Activated gamma-delta T cell (primary cell): ENCODE measurements around the gene CD96.

Experiments
- DNase-seq: peaks from one replicate; lab custom pipeline; 2025; lab: John Stamatoyannopoulos, UW

The CD96 gene

DNA sequence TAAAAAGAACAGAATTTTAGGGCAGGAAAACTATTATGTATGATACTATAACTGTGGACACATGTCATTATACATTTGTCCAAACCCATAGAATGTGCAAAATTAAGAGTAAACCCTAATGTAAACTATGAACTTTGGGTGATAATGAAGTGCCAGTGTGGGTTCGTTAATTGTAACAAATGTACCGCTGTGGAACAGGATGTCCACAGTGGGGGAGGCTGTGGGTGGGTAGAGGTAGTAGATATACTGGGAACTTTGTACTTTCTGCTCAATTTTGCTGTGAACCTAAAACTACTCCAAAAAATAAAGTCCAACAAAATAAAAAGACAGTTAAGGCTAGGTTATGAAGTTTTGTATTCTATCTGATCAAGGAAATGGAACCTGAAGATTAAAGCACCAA lies 24.8 kb downstream of the CD96 start:
- no peak for DNase-seq

DNA sequence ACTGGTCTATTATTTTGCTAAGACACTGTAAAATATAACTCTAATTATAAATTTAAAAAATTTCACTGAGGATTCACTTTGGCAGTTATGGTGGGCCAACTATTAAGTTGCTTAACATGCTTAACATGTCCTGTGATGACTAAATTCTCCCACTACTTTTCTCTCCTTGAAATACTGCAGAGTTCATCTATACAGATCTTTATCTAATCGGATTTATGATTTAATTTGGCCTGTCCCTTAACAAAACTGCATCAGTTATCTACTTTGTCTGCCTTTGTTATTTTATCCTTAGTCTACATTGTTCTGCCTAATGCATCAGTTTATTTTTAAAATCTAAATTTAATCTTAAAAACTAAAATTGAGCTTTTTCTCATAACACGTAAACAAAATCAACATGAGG lies 26.4 kb downstream of the CD96 start:
- DNase-seq: no peak

DNA sequence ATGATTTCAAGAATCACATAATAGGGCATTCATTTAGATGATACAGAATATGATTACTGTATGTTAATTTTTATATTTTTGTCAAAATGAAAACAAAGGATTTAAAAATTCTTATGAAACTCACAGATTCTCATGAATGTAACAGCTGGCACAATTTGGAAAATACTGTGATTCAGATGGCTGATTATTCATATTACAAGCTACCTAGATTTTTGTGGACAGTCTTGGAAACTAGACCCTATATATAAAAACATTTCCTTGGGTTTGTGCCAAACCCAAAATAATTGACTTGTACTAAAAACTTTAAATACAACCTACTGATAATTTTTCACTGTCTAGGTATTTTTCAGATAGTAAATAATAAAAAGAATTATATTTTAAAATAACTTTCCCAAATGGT lies 26.9 kb downstream of the CD96 start:
- DNase-seq: no peak

DNA sequence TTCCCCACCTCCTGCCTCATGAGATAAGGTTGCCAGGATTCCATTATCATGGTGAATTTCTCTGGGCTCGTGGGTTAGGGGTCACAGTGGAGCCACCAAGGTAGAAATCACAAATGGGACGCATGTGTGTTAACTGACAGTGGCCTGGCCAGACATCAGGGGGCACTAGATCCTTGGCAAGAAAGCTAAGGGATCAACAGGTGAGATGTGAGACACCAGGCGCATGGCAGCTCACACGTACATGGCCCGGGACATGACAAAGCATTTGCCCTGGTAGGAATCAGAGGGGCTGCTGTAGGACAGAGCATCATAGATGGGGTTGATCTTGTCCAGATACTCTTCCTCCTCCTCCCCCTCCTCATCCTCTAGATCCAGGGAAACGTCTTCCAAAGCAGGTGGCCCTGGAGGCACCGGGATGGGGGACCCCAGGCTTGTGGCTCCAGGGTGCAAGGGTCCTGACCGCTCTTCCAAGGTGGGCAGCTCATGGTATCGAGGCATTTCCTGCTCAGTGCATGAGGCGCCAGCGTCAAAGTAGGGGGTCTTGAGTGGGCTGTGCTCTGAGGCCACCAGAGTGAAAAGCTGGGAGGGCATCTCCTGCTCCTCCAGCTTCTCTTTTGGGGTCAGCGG lies 28.5 kb downstream of the CD96 start:
- no peak for DNase-seq

DNA sequence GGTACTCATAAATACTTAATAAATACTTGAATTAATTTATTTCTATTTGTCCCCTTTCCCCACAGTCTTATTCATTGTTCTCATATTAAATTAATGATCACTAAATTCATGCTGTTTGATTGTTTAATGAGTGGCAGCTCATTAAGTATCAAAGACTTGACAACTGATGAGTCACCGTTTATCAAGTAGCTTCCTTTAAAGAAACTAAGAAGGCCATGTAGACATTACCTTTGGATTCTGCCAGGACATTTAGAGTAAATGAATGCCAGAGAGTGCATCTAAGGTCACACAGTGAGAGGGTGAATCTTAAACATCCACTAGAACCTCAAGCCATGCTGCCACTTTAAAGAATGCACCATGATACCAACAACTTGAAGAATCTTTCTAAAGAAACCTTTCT lies 29.3 kb downstream of the CD96 start:
- no peak for DNase-seq

DNA sequence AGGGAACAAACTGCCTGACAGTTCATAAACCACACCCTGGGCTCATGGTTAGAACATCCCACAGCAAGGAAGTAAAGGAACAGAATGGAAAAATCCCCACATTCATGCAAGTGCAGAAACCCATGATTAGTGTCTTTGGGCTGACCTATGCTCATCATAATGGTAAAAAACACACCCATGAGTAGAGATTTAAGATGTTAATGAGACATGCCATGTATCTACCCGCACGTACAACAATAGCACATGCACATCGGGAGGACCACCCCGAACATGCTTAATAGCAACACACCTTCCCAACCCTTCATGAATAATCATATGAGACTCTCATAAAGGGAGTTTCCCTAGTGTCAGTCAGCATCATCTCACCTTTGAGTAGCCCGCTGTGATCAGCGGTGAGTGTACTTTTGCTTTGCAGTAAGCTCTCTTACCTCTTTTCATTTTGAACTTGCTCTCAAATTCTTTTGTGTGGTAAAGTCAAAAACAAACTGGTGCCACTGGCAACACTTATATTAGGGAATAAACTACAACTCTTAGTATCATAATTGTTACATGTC lies 30.0 kb downstream of the CD96 start:
- no peak for DNase-seq

DNA sequence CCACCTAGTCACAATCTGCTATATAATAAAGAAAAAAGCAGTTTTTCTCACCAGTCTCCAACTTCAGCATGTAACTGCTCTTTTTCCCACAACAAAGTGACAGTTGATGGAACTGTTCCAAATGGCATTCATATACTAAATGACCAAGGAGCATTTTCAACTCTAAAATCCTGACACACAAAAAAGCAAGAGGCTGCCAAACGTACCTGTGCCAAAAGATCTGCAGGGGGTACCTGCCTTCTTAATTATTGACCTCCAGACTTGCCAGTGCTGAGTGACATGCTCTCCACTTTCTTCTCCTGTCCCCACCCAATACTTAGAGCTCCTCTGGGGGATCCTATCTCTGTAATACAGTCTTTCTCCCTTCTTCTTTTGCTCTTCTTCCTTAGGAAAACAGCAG lies 35.1 kb downstream of the CD96 start:
- DNase-seq: no peak

DNA sequence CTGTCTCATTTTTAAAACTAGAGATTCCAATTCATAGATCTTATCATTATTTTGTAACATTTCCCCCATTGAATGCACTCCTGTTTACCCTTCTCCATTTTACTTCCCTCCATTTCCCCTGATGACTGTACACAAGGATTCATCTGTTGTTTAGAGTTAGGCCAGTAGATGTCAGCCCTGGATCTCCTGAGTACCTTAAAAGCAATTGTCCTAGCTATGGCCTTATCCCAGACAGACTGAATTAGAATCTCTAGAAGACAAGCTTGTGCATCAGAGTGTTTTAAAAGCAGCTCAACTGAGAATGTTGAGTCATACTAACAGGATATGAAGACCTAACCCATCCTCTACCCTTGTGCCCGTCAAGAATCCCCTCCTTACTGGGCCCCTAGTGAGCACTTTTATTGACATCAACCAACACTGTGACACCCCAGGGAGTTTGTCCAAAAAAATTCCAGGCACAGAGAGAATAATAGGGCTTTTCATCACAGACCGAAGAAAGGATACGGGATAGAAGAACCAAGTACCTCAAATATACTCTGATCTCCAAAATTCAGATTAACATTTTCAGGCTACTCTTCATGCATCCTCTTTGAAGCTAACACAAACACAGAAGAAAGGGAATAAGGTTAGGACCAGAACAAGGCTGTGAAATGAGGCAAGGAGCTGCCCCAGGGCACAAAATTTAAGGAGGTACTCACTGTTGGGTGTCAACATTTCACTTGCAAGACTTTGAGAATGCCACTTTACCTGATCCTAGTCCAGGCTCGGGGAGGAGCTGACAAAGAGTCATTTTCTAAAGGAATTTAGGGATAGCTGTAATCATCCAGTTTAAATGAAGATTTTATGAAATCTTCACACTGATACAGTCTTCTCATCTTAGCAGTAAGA lies 36.0 kb downstream of the CD96 start:
- no peak for DNase-seq

DNA sequence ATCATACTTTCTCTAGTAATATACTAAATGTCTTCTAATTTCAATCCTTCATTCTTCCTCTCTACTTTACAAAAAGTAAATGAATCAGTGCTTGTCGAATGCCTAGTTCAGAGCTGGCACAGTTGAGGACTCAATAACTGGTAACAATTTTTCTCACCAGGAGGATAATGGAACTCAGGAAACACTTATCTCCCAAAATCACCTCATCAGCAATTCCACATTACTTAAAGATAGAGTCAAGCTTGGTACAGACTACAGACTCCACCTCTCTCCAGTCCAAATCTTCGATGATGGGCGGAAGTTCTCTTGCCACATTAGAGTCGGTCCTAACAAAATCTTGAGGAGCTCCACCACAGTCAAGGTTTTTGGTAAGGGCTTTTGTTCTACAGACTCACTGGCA lies 36.9 kb downstream of the CD96 start:
- no peak for DNase-seq

DNA sequence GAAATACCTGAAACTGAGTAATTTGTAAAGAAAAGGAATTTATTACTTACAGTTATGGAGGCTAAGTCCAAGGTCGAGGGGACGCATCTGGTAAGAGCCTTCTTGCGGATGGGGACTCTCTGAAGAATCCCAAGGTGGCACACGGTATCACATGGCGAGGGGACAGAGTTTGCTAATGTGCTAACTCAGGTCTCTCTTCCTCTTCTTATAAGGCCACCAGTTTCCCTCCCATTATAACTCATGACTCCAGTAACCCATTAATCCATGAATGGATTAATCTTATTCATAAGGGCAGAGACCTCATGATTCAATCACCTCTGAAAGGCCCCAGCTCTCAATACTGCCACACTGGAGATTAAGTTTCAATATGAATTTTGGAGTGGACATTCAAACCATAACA lies 37.5 kb downstream of the CD96 start:
- no peak for DNase-seq

DNA sequence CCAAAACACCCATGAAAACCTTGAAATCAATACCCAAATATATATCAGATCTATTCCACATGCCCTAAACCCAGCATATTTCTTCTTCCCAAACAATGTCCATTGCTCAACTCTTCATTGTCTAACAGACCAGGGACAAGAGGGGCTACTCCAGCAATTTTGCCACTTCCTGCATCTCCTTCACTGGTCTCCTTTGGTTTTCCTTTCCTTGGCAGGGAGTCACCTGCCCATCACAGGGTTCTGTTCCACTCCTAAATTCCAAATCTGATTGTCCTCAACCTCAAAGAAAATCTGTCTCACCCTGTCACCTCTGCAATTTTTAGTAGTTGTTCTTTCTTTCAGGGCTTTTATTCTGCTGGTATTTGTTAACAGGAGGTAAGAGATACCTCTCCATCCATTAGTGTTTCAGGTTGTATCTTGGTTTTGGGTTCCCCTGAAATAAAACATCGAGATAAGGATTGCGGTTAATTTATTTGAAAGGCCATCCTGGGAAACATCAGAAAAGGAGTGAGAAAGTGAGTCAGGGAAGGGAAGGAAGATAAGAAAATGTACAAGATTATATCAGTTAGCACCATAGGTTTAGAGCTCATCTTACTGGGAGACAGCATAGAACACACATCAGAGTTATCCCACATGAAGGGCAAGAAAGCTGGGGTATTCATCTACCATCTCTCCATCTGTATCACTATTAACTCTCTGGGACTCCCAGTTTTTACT lies 39.6 kb downstream of the CD96 start:
- DNase-seq: no peak

DNA sequence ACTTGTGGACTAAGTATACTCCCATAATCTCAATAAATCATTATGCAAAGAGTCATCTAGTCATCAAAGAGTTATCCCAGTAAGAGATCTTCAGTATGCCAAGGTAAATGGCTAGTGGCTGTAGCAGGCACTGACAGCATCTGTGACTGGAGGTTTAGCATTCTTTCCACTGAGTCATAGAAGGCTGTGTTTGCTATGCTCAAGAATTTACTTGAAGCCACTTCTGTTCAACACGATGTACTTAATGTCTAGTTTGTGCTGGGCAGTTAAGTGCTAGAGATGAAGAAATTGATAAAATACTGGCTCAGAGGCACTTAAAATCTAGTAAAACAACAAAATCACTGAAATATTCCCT lies 40.1 kb downstream of the CD96 start:
- no peak for DNase-seq

DNA sequence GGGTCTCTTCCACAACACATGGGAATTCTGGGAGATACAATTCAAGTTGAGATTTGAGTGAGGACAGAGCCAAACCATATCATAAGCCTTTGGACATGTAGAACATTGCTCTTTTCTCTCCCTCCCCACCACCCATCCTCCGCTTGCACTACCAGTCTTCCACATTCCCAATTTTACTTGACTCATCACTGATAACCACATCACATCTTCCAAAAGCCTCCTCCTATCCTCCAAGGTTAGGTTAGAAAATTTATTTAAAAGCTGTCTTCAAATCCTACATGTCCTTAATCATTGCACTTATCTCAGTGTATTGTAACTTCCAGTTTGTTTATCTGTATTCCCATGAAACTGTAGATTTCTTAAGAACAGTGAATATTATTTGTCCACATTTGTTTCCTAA lies 42.7 kb downstream of the CD96 start:
- DNase-seq: no peak

DNA sequence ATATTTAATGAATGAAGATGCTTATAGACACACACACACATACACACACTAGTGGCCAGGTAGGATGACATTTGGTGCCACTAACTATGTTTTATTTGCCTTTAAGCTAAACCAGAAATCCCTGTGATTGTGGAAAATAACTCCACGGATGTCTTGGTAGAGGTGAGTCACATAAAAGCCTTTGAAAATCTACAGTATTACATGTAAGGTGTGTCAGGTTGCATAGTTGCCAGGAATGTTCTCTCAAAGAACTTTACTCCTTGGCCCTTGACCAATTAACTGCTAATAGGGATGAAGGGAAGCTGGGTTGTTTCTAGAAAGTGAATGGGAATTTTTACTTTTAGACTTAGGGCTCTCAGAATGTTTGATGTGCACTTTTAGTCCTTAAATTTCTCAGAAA lies 43.2 kb downstream of the CD96 start:
- DNase-seq: no peak

DNA sequence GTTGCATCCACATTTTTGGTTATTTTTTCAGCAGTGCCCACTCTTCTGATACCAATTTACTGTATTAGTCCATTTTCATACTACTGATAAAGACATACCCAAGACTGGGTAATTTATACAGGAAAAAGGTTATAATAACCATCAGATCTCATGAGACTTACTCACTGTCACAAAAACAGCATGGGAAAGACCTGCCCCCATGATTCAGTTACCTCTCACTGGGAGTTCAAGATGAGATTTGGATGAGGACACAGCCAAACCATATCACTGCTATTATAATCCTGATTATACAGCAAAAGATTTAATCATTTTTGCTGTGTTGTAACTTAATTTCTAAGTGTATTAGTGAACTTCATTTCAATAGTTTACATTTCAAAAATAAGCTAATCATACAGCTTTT lies 46.5 kb downstream of the CD96 start:
- no peak for DNase-seq

DNA sequence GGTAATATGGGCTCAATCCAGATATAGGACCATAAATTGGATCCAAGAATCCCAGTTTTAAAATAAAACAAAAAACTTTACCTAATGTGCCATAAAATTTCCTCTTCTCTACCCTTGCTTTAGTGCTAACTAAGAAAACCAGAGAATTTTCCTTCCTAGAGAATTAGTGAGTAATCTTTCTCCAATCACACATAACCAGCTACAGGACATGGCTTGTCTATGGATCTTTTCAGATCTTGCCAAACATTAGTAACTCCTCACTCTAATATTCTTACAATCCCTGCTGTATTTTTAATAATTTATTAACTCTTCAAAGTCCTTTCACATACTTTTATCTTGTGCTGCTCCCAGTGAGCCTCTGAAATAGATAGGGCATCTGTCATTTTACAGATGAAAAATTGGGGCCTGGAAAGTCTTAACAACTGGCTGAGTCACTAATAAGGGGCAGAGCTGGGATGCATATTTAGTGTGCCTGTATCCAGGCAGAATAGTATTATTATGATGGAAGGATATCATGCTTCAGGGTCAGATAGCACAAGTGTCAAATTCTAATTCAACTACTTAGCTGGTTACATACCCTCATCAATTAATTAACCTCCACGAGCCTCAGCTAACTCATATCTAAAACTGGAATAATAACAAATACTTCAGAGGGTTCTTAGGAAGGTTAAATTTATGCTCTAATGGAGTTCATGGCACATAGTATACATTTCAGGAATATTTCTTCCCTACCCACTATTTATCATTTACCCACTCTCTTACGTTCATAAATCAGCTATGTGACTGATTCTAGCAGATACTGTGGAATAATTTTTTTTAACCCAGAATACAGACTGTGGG lies 47.5 kb downstream of the CD96 start:
- no peak for DNase-seq

DNA sequence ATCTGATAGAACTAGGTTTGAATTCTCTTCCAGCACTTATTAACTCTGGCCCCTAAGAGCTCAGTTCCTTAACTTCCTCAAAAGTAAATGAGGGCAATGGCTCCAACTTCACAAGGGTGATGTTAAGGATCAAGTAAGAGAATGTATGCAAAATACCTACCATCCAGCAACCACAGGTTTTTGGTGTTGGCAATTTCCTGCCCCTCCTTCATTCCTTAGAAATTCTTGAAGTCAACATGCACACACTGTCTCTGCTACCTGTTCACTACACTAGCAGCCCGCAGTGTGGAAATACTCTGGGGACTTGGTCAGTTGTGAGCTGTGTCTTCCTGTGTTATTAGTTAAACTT lies 48.1 kb downstream of the CD96 start:
- DNase-seq: no peak

DNA sequence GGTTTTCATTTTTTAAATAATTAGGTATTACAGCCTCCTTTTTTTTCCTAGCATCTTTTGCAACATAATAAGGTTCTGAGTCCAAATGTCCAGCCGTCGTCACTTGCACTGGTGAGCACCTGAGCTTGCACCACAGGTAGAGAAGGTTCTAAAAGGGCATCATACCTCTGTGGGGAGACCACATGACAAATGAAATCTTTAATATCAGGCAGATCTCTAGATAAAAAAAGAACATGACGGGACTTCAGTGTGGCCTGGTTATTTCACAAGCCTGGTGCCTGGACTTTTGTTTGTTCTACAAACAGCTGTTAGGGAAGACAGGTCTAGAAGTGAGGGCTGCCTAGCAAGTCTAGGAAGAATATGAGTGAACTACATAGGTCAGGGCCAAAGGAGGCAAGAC lies 49.6 kb downstream of the CD96 start:
- DNase-seq: no peak

DNA sequence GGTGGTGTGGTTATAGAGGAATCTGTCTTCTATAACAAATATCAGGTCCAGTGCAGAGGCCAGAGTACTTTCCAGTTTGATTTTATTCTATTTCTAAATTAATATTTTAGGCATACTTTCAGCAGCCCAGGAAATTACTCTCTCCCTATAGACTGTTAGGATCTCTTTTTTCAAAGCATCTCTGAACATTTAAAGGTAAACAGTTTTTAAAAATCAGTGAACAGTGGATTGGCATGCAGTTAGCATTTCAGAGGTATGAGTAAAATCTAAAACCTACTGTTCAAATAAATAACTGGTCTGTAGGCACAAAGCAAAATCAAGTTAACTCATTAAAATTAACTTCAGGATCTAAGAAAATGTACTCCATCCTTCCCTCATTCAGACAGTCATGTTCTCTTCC lies 50.1 kb downstream of the CD96 start:
- no peak for DNase-seq

DNA sequence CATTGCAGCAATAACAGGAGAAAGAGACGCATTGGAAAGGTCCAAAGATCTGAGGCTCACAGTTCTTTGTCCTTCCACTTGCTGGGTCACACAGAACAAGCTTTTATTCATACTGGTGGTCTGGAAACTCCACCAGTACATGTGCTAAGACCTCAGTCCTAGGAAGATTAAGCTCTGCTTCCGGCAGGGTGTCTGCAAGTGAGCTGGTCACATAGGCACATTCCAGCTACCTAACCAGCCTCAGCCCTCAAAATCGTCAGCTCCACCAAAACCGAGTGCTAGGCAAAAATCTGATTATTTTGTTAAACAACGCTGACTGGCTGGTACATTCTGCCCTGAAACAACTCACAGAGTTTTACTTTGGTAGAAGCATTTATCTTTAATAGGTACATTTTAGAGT lies 50.9 kb downstream of the CD96 start:
- no peak for DNase-seq

DNA sequence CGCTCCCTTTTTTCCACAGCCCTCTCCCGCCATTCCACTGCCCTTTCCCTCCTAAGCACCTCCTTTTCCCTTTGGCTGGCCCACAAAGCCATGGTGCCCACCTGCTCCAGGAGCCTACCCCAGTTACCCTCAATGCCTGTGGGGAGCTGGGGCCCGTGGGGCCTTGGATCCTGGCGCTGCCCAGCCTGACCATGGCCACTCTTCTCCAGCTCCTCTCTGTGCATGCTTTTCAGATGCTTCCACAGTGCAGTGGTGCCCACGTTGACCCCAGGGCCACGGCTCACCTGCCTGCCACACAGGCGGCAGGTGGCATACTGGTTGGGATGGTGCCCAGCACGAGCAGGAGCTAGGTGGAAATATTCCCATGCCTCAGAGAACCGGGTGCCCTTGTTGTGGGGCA lies 51.7 kb downstream of the CD96 start:
- DNase-seq: no peak

DNA sequence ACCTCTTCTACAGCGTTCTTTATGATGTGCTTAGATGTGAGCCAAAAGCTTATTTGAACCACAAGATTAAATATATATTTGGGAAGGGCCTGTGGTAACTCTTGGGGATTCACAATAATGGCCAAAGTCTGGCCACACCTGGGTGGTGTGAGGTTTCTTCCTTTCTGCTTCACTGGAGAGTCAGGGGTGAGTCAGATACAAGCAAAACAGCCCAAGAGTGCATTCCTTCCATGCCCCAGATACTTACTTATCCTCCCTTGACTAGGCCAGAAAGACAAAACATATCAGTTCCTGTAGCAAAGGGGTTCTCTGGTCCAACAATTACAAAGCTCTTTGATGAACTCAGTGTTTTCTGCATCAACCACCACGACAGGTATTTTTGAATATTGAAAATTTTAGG lies 52.2 kb downstream of the CD96 start:
- DNase-seq: no peak
